BLaER1 treated with 17β-estradiol and CSF1 and Interleukin-3, amounts not matched to agents 10 nM and 100 nM (cell line): ENCODE results near the gene CFD.

Experiments
- H3K27ac ChIP-seq, 11 experiments: shearing (Covaris generic); formaldehyde crosslinking; 2 replicates each; pipeline ENCODE4 v1.8.1; 2022
- H3K27me3 ChIP-seq, 11 experiments: shearing (Covaris generic); formaldehyde crosslinking; 2 replicates each; pipeline ENCODE4 v1.8.1; 2022
- H3K36me3 ChIP-seq, 11 experiments: shearing (Covaris generic); formaldehyde crosslinking; 2 replicates each; pipeline ENCODE4 v1.8.1; 2022
- H3K4me1 ChIP-seq, 10 experiments: shearing (Covaris generic); formaldehyde crosslinking; 2 replicates each; pipeline ENCODE4 v1.8.1; 2022
- H3K4me2 ChIP-seq, 11 experiments: shearing (Covaris generic); formaldehyde crosslinking; 2 replicates each; pipeline ENCODE4 v1.8.1; 2022
- H3K4me3 ChIP-seq, 10 experiments: shearing (Covaris generic); formaldehyde crosslinking; 2 replicates each; pipeline ENCODE4 v1.8.1; 2022
- H3K9ac ChIP-seq, 11 experiments: shearing (Covaris generic); formaldehyde crosslinking; 2 replicates each; pipeline ENCODE4 v1.8.1; 2022
- H3K9me3 ChIP-seq, 11 experiments: shearing (Covaris generic); formaldehyde crosslinking; replicated peaks in 1 of 11; 2 replicates each; pipeline ENCODE4 v1.8.1; 2022
- H4K20me1 ChIP-seq, 11 experiments: shearing (Covaris generic); formaldehyde crosslinking; 2 replicates each; pipeline ENCODE4 v1.8.1; 2022
- Cebpa-rat ChIP-seq, 11 experiments: shearing (Covaris generic); IDR thresholded peaks; 2 replicates each; pipeline ENCODE4 v1.8.1; 2022

CFD gene

GRCh38 chr19:896999-897398 is 37.5 kb downstream of the CFD start:
- no peaks in the 10 kb centered on the region for H3K27me3 ChIP-seq
- H3K4me1 ChIP-seq, result peaks cover 10 to 37% (median 25%) of the 10 kb centered on the region in 10 experiments
- no peak overlapping the region for H3K27ac ChIP-seq
- H3K4me2 ChIP-seq, result no peak overlapping the region
- no peak for TF ChIP-seq Cebpa-rat (IDR thresholded peaks at IDR 0.05)
- 0 out of 22 replicates have a peak overlapping the region, but pooled peaks of 1 of the 11 experiments have one; percentile 10 for H3K9ac ChIP-seq
- H4K20me1 ChIP-seq, result peaks cover 11 to 57% (median 30%) of the 10 kb centered on the region in 11 experiments; a peak in 19 of 22 replicates
- H3K36me3 ChIP-seq, result peaks cover 28 to 51% (median 36%) of the 10 kb centered on the region in 11 experiments; a peak in 20 of 22 replicates
- H3K9me3 ChIP-seq, result no peaks in the 10 kb centered on the region
- H3K4me3 ChIP-seq, result no peak overlapping the region

- Histone ChIP-seq H3K9me3 (no peaks in the 10 kb centered on the region), H3K36me3 (peaks cover 28 to 56% (median 36%) of the 10 kb centered on the region in 11 experiments; a peak in 20 of 22 replicates), H4K20me1 (peaks cover 15 to 60% (median 35%) of the 10 kb centered on the region in 11 experiments; a peak in 20 of 22 replicates), H3K4me2 (peak overlapping the region in 5 of 11 experiments; percentile 14 to 62 (median 29); a peak in 5 of 22 replicates), H3K4me1 (peaks cover 10 to 34% (median 23%) of the 10 kb centered on the region in 10 experiments), H3K9ac (peak overlapping the region in 2 of 11 experiments; percentile 10 to 41; a peak in 3 of 22 replicates), H3K27me3 (no peaks in the 10 kb centered on the region), H3K4me3 (no peak overlapping the region), H3K27ac (0 out of 22 replicates have a peak overlapping the region, but pooled peaks of 1 of the 11 experiments have one; percentile 23)
- TF ChIP-seq Cebpa-rat (IDR thresholded peaks at IDR 0.05), result no peak
These were observed 38.1 kb downstream of the CFD start for GRCh38 chr19:897442-898039.

- peaks cover 24 to 71% (median 45%) of the 10 kb centered on the region in 11 experiments; a peak in 20 of 22 replicates for H4K20me1 ChIP-seq
- H3K4me2 ChIP-seq, result peak overlapping the region in 9 of 11 experiments; percentile 15 to 64 (median 51); a peak in 15 of 22 replicates
- peak overlapping the region in 6 of 11 experiments; percentile 1 to 54 (median 30); a peak in 5 of 22 replicates for H3K9ac ChIP-seq
- H3K36me3 ChIP-seq, result peaks cover 28 to 65% (median 36%) of the 10 kb centered on the region in 11 experiments; a peak in 20 of 22 replicates
- H3K4me1 ChIP-seq, result peaks cover 6 to 30% (median 21%) of the 10 kb centered on the region in 10 experiments
- no peak overlapping the region for H3K4me3 ChIP-seq
- H3K9me3 ChIP-seq, result no peaks in the 10 kb centered on the region
- TF ChIP-seq Cebpa-rat (IDR thresholded peaks at IDR 0.05), result no peak
- peak overlapping the region in 3 of 11 experiments; percentile 11 to 29 (median 25); a peak in 4 of 22 replicates for H3K27ac ChIP-seq
- H3K27me3 ChIP-seq, result no peaks in the 10 kb centered on the region
These were observed 39.2 kb downstream of the CFD start for GRCh38 chr19:898663-899062.

GRCh38 chr19:899336-900042 is 40.0 kb downstream of the CFD start:
- Histone ChIP-seq H3K4me3 (no peak overlapping the region), H3K36me3 (peaks cover 28 to 74% (median 36%) of the 10 kb centered on the region in 11 experiments; a peak in 20 of 22 replicates), H3K9ac (no peak overlapping the region), H3K27ac (no peak overlapping the region), H3K4me1 (peaks cover 0 to 28% (median 18%) of the 10 kb centered on the region in 10 experiments; a peak in 17 of 20 replicates), H3K27me3 (no peaks in the 10 kb centered on the region), H3K4me2 (no peak overlapping the region), H3K9me3 (no peaks in the 10 kb centered on the region), H4K20me1 (peaks cover 31 to 79% (median 54%) of the 10 kb centered on the region in 11 experiments; a peak in 21 of 22 replicates)
- TF ChIP-seq Cebpa-rat (IDR thresholded peaks at IDR 0.05), result no peak

- no peak overlapping the region for H3K4me2 ChIP-seq
- H3K27me3 ChIP-seq, result no peaks in the 10 kb centered on the region
- no peak for TF ChIP-seq Cebpa-rat (IDR thresholded peaks at IDR 0.05)
- no peak overlapping the region for H3K9ac ChIP-seq
- H3K4me3 ChIP-seq, result no peak overlapping the region
- no peak overlapping the region for H3K27ac ChIP-seq
- H4K20me1 ChIP-seq, result peaks cover 36 to 84% (median 58%) of the 10 kb centered on the region in 11 experiments; a peak in 21 of 22 replicates
- H3K36me3 ChIP-seq, result peaks cover 28 to 78% (median 40%) of the 10 kb centered on the region in 11 experiments; a peak in 20 of 22 replicates
- no peaks in the 10 kb centered on the region for H3K9me3 ChIP-seq
- H3K4me1 ChIP-seq, result peaks cover 0 to 28% (median 18%) of the 10 kb centered on the region in 10 experiments; a peak in 16 of 20 replicates
These were observed 40.5 kb downstream of the CFD start for GRCh38 chr19:900043-900301.

GRCh38 chr19:900302-901111 is 41.0 kb downstream of the CFD start:
- Histone ChIP-seq H4K20me1 (peaks cover 39 to 90% (median 59%) of the 10 kb centered on the region in 11 experiments; a peak in 21 of 22 replicates), H3K4me3 (no peak overlapping the region), H3K9me3 (no peaks in the 10 kb centered on the region), H3K27ac (no peak overlapping the region), H3K36me3 (peaks cover 28 to 81% (median 40%) of the 10 kb centered on the region in 11 experiments; a peak in 20 of 22 replicates), H3K4me1 (peaks cover 0 to 28% (median 18%) of the 10 kb centered on the region in 10 experiments; a peak in 16 of 20 replicates), H3K9ac (no peak overlapping the region), H3K4me2 (no peak overlapping the region), H3K27me3 (no peaks in the 10 kb centered on the region)
- no peak for TF ChIP-seq Cebpa-rat (IDR thresholded peaks at IDR 0.05)

- no peak for TF ChIP-seq Cebpa-rat (IDR thresholded peaks at IDR 0.05)
- H3K4me2 ChIP-seq, result no peak overlapping the region
- no peaks in the 10 kb centered on the region for H3K27me3 ChIP-seq
- peaks cover 45 to 95% (median 69%) of the 10 kb centered on the region in 11 experiments; a peak in 21 of 22 replicates for H4K20me1 ChIP-seq
- H3K4me1 ChIP-seq, result peaks cover 3 to 37% (median 27%) of the 10 kb centered on the region in 10 experiments
- no peaks in the 10 kb centered on the region for H3K9me3 ChIP-seq
- 0 out of 22 replicates have a peak overlapping the region, but pooled peaks of 1 of the 11 experiments have one; percentile 3 for H3K27ac ChIP-seq
- peaks cover 23 to 75% (median 36%) of the 10 kb centered on the region in 11 experiments; a peak in 20 of 22 replicates for H3K36me3 ChIP-seq
- H3K4me3 ChIP-seq, result no peak overlapping the region
- no peak overlapping the region for H3K9ac ChIP-seq
These were observed 42.0 kb downstream of the CFD start for GRCh38 chr19:901216-902092.

GRCh38 chr19:902093-902370 is 42.6 kb downstream of the CFD start:
- H3K27me3 ChIP-seq, result no peaks in the 10 kb centered on the region
- H3K4me2 ChIP-seq, result no peak overlapping the region
- H3K9ac ChIP-seq, result no peak overlapping the region; a peak in 1 of 22 replicates
- 0 out of 22 replicates have a peak overlapping the region, but pooled peaks of 1 of the 11 experiments have one; percentile 3 for H3K27ac ChIP-seq
- H3K36me3 ChIP-seq, result peaks cover 18 to 69% (median 31%) of the 10 kb centered on the region in 11 experiments; a peak in 20 of 22 replicates
- TF ChIP-seq Cebpa-rat (IDR thresholded peaks at IDR 0.05), result no peak
- H3K9me3 ChIP-seq, result no peaks in the 10 kb centered on the region
- no peak overlapping the region for H3K4me3 ChIP-seq
- peaks cover 51 to 97% (median 74%) of the 10 kb centered on the region in 11 experiments; a peak in 21 of 22 replicates for H4K20me1 ChIP-seq
- H3K4me1 ChIP-seq, result peaks cover 8 to 43% (median 32%) of the 10 kb centered on the region in 10 experiments
